ENCODE measurements around the gene TNRC6C. TPM values are rescaled to one million over a fixed set of nuclear protein-coding genes. Genes with fewer than 3 reads are reported as not detected.

The TNRC6C gene
- total and polyA plus RNA-seq, 4 donors, result 2.2 to 25.9 (median 13.8) TPM

DNA sequence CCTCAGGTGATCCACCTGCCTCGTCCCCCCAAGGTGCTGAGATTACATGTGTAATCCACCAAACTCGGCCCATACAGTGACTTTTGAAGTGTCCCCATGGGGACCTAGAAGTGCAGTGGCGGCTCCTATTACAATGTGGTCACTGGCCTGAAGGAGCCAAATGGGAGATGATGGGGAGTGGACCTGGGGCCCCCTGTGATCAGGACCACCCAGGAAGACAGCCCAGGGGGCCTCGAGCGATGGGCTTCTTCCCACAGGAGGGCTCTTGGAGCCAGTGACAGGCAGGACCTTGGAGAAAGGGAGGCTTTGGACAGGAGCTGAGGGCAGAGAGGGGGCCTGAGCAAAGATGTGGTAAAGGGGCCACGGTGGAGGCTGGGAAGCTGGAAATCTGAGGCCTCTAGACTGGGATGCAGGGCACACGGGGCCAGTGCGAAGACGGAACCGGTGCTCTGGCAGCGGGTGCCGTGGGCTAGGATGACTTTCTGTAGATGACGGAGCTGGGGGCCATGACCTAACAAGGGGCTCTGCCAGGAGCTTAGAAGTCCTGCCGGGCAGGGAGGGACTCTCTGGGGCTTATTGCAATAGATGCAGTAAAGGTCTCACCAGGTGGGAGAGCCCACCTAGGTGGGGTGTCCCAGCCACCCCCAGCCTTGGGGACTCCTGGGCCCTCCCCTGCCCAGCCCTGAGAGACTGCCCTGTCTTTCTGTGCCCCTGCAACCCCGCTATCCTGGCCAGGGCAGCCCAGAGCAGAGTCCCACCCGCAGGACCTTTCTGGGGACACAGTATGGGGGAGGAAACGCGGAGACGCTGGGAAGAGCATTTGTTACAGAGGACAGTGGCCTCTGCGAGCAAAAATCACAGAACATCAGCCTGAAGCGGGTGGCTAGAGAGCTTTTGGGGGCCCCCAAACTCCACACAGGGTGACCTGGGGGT is 185.0 kb downstream of the TNRC6C start:
- Histone ChIP-seq H3K27me3 (ENCODE audit: control insufficient read depth in 3 of 3, insufficient read depth in 3 of 3, low read length in 2 of 3) (no peaks in the 10 kb centered on the region), H3K4me3 (no peak overlapping the region), H3K9ac (ENCODE audit: insufficient read depth in 1 of 2, low read length in 2 of 2) (no peak overlapping the region), H3K27ac (ENCODE audit: low read depth in 1 of 2, low read length in 1 of 2) (peak overlapping the region in 1 of 2 donors; percentile 29), H3K9me3 (ENCODE audit: control insufficient read depth in 4 of 4, insufficient read depth in 3 of 4, low read length in 3 of 4) (no peaks in the 10 kb centered on the region), H3K4me1 (ENCODE audit: control insufficient read depth in 5 of 5, insufficient read depth in 5 of 5, low read length in 5 of 5) (peaks cover 0 to 29% (median 18%) of the 10 kb centered on the region in 5 donors), H3K36me3 (ENCODE audit: control insufficient read depth in 4 of 4, insufficient read depth in 4 of 4, low read length in 4 of 4) (no peaks in the 10 kb centered on the region)
- no peak for ATAC-seq (ENCODE audit: insufficient read depth, low FRiP score)
- DNase-seq, result no peak
- WGBS, 2 donors, result 90 to 93% methylated on average over 21 of the region's 21 CpGs
- TF ChIP-seq, protein P1, sequence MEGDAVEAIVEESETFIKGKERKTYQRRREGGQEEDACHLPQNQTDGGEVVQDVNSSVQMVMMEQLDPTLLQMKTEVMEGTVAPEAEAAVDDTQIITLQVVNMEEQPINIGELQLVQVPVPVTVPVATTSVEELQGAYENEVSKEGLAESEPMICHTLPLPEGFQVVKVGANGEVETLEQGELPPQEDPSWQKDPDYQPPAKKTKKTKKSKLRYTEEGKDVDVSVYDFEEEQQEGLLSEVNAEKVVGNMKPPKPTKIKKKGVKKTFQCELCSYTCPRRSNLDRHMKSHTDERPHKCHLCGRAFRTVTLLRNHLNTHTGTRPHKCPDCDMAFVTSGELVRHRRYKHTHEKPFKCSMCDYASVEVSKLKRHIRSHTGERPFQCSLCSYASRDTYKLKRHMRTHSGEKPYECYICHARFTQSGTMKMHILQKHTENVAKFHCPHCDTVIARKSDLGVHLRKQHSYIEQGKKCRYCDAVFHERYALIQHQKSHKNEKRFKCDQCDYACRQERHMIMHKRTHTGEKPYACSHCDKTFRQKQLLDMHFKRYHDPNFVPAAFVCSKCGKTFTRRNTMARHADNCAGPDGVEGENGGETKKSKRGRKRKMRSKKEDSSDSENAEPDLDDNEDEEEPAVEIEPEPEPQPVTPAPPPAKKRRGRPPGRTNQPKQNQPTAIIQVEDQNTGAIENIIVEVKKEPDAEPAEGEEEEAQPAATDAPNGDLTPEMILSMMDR (IDR thresholded peaks at IDR 0.05; ENCODE audit: control extremely low read depth, extremely low read depth), result no peak

DNA sequence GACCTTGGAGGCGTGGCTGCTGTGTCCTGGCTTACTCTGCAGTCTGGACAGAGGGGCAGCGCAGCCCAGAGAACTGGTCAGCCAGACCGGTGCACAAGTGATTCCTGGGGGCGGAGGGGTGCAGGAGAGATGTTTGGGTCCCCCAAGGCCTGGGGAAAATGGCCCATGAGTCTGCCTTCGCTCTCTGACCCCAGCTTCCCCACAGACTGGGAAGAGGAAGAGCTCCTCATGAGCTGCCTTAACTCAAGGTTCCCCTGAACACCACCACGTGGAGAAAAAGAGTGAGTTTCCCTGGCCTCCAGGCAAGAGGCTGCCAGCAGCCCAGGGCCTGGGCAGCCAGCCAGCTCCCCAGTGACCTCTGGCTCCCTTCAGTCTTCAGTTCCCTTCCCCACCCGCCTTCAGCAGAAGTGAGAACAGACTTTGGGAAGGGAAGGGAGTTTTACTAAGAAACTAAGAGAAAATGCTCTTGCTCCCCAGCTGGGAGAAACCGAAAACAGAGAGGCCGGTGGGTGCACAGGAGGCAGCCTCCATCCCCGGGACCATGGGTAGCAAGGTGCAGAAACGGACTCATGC is 185.7 kb downstream of the TNRC6C start:
- TF ChIP-seq, protein P1 (IDR thresholded peaks at IDR 0.05; ENCODE audit: control extremely low read depth, extremely low read depth), result no peak
- Histone ChIP-seq H3K4me3 (no peak overlapping the region), H3K9ac (ENCODE audit: insufficient read depth in 1 of 2, low read length in 2 of 2) (no peak overlapping the region), H3K9me3 (ENCODE audit: control insufficient read depth in 4 of 4, insufficient read depth in 3 of 4, low read length in 3 of 4) (no peaks in the 10 kb centered on the region), H3K27ac (ENCODE audit: low read depth in 1 of 2, low read length in 1 of 2) (peak overlapping the region in 1 of 2 donors; percentile 55), H3K36me3 (ENCODE audit: control insufficient read depth in 4 of 4, insufficient read depth in 4 of 4, low read length in 4 of 4) (no peaks in the 10 kb centered on the region), H3K4me1 (ENCODE audit: control insufficient read depth in 5 of 5, insufficient read depth in 5 of 5, low read length in 5 of 5) (peaks cover 0 to 29% (median 18%) of the 10 kb centered on the region in 5 donors), H3K27me3 (ENCODE audit: control insufficient read depth in 3 of 3, insufficient read depth in 3 of 3, low read length in 2 of 3) (no peaks in the 10 kb centered on the region)
- ATAC-seq (ENCODE audit: insufficient read depth, low FRiP score) (no peak), DNase-seq (peak; percentile 92 to 98 (median 95))
- 37 to 39% methylated on average over 11 of the region's 11 CpGs for WGBS, 2 donors

DNA sequence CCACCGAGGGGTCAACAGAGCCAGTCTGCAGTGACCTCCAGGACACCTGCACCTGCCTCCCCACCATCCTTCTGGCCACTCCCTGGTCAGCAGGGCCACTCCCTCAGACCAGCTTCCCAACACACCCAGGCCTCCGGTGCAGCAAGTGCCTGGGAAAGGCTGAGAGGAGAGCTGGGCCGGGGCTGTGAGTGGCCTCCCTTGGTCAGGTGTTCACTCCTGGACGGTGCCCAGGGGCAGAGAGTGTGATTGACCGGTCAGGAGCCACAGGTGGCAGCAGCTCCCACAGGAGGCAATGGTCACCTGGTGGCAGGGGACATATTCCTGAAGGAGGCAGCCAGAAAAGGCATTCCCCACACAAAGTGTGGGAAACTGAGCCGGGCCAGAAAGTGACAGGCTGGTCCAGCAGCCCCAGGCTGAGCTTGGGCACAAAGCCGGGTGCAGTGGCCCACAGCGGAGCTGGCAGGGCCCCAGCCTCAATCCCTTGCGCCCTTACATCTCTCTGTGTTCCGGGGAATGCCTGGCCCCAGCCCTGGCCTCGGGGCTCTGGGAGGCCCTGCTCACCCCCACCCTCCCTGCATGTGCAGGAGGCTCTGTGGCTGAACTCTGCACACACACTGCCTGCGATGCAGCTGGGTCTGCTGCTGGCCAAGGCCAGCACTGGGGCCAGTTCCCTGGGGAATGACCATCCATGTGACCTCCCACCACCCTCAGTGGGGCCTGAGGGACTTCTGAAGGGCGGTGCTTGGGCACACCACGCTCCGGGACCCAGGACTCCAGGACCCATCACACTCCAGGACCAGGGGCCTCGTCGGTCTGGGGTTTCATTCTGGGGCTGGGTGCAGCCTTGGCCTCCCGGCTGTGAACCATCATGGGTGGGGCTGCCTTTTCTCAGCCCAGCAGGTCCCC is 186.5 kb downstream of the TNRC6C start:
- no peak for DNase-seq
- Histone ChIP-seq H3K27me3 (ENCODE audit: control insufficient read depth in 3 of 3, insufficient read depth in 3 of 3, low read length in 2 of 3) (no peaks in the 10 kb centered on the region), H3K36me3 (ENCODE audit: control insufficient read depth in 4 of 4, insufficient read depth in 4 of 4, low read length in 4 of 4) (no peaks in the 10 kb centered on the region), H3K9me3 (ENCODE audit: control insufficient read depth in 4 of 4, insufficient read depth in 3 of 4, low read length in 3 of 4) (no peaks in the 10 kb centered on the region), H3K4me3 (no peak overlapping the region), H3K9ac (ENCODE audit: insufficient read depth in 1 of 2, low read length in 2 of 2) (no peak overlapping the region), H3K4me1 (ENCODE audit: control insufficient read depth in 5 of 5, insufficient read depth in 5 of 5, low read length in 5 of 5) (peaks cover 0 to 29% (median 18%) of the 10 kb centered on the region in 5 donors), H3K27ac (ENCODE audit: low read depth in 1 of 2, low read length in 1 of 2) (peak overlapping the region in 1 of 2 donors; percentile 55)
- TF ChIP-seq, protein P1 (IDR thresholded peaks at IDR 0.05; ENCODE audit: control extremely low read depth, extremely low read depth), result no peak
- 62 to 81% methylated on average over 18 of the region's 18 CpGs for WGBS, 2 donors
- ATAC-seq (ENCODE audit: insufficient read depth, low FRiP score), result peak; percentile 14

Data from lung (tissue), 12 donors.